GM19239 (cell line): ENCODE results near the gene EIF3L.

Experiments used
- DNase-seq: peaks from one replicate; pipeline ENCODE4 v3.0.0; 2011; ENCODE audit warnings: low spot score; ENCODE audit not compliant: insufficient read length
- FAIRE-seq: peaks from 2 replicates; lab custom pipeline; 2011; peaks lifted over from hg19 to GRCh38; lab: Jason Lieb, UNC

Gene EIF3L

DNA sequence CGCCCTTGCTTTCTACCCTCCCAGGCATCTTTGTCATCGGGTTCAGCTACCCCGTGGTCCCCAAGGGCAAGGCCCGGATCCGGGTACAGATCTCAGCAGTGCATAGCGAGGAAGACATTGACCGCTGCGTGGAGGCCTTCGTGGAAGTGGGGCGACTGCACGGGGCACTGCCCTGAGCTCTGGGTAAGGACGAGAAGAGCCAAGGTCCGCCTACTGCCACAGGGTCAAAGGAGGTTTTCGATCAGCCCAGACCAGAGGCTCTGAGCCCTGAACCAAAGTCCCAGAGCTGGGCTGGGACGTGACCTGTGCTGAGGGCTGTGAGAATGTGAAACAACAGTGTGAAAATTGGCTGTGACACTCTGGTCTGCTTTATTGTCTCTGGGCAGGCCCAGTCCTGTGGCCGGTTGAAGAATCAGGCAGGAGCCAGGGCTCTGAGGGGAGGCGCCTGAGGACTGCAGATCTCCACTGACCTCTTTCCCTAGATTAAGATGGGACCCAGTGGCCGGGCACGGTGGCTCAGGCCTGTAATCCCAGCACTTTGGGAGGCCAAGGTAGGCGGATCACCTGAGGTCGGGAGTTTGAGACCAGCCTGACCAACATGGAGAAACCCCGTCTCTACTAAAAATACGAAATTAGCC lies 32.6 kb upstream of the EIF3L start:
- no peak for DNase-seq
- no peak for FAIRE-seq

GRCh38 chr22:37817705-37818408 lies 31.4 kb upstream of the EIF3L start:
- FAIRE-seq, result peak; percentile 95
- peak; percentile 92 for DNase-seq

DNA sequence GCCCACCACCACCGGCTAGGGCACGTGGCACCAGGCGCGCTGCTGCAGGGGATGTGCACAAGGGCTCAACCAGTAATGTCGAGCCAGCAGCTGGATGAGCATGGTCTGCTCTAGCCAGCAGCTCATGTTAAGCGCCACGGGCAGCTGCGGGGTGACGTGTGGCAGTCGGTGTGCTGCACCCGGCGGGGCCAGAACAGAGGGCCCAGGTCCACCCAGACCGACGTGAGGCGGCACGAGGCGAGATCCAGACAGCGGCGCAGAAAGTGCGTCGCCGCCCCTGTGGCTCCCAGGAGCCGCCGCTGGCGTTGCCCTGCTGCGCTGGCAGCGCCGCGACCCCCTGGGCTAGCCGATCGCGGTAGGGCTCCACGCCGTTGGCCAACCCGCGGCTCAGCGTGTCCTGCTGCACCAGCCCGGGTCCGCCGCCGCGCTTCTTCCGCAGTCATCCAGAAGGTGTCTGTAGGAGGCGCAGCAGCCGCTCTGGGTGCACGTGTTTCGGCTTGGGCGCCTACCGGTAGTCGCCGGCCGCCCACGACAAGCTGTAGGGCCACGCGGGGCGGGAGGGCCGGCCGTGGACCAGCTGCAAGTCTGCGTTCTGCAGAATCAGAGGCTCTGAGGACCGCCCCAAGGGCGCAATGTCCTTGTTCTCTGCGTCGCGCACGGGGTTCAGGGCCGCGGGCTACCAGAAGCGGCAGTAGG lies 30.7 kb upstream of the EIF3L start:
- FAIRE-seq (peak; percentile 45), DNase-seq (peak; percentile 76)

- DNase-seq (no peak), FAIRE-seq (no peak)
Observed at GRCh38 chr22:37819105-37819433, 30.1 kb upstream of the EIF3L start.

DNA sequence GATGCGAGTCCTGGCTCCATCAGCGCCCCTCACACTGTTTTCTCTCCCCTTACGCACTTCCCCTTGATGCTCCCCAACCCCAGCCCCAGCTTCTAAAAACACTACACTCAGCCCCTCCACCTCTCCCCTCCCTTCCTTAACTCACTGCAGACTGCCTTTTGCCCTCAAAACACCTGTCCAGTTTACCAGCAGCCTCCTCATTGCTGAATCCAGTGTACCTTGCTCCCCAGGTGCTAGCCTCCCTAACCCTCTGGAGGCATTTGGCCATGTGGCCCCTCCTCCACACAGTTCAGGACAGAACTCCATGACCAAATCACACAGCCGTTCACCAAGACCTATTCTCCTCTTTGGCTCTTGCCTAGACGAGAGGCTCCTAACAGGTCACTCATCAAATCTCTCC lies 28.9 kb upstream of the EIF3L start:
- no peak for DNase-seq
- FAIRE-seq, result no peak

DNA sequence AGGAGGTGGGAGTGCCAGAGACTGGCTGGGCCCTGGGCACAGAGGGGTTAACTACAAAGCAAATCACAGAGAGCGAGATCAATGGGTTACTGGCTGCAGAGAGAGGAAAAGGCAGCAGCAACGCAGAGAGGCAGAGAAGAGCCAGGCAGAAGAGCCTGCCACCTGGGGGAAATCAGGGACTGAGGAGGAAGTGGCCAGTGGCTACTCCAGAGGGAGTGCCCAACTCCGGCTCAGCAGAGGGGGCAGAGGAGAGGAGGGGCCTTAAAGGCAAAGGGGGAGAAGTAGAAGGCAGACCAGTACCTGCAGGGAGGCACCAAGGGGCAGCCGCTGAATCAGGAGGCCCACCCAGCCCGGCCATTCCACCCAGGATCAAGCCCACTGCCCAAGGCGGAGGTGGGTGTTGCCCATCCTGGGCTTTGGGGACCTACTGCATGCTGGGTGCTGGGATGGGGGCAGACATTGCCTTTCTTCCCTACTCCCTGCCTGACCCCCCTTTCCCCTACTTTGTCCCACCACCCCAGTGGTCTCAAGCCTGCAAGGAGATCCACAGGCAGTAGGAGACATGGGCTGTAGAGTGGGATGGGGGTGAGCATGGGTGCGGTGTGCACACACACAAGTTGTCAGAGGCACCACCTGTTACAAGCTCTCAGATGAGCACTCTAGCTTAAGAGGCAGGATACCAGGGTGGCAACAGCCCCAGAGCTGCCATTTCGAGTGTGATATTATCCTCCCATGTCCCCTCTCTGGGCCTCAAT lies 27.0 kb upstream of the EIF3L start:
- no peak for FAIRE-seq
- no peak for DNase-seq

GRCh38 chr22:37823134-37823985 lies 25.9 kb upstream of the EIF3L start, which contains the start of gene GALR3:
GALR3 (plus strand) TSS chr22:37823382; CDS start chr22:37823407, 25 bp downstream.
- DNase-seq (no peak), FAIRE-seq (no peak)

DNA sequence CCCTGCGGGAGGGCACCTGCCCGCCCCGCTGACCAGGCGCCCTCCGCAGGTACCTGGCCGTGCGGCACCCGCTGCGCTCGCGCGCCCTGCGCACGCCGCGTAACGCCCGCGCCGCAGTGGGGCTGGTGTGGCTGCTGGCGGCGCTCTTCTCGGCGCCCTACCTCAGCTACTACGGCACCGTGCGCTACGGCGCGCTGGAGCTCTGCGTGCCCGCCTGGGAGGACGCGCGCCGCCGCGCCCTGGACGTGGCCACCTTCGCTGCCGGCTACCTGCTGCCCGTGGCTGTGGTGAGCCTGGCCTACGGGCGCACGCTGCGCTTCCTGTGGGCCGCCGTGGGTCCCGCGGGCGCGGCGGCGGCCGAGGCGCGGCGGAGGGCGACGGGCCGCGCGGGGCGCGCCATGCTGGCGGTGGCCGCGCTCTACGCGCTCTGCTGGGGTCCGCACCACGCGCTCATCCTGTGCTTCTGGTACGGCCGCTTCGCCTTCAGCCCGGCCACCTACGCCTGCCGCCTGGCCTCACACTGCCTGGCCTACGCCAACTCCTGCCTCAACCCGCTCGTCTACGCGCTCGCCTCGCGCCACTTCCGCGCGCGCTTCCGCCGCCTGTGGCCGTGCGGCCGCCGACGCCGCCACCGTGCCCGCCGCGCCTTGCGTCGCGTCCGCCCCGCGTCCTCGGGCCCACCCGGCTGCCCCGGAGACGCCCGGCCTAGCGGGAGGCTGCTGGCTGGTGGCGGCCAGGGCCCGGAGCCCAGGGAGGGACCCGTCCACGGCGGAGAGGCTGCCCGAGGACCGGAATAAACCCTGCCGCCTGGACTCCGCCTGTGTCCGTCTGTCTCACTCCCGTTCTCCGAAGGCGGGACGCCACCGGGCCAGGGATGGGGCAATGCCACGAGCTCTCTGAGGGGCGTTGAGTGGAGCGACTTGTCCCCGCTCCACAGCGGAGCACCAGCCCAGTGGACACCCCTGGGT lies 24.3 kb upstream of the EIF3L start:
- DNase-seq, result no peak
- FAIRE-seq, result no peak

GRCh38 chr22:37827056-37827455 lies 22.2 kb upstream of the EIF3L start:
- no peak for FAIRE-seq

GRCh38 chr22:37830093-37830842 lies 19.0 kb upstream of the EIF3L start:
- FAIRE-seq (no peak), DNase-seq (no peak)

More at GRCh38 chr22:37827056-37827455, 22.2 kb upstream of the EIF3L start:
- DNase-seq, result no peak

GRCh38 chr22:37831472-37831871 lies 17.7 kb upstream of the EIF3L start:
- no peak for FAIRE-seq
- DNase-seq, result no peak

- no peak for FAIRE-seq
- DNase-seq, result no peak
Observed at GRCh38 chr22:37832022-37832857, 17.0 kb upstream of the EIF3L start.

DNA sequence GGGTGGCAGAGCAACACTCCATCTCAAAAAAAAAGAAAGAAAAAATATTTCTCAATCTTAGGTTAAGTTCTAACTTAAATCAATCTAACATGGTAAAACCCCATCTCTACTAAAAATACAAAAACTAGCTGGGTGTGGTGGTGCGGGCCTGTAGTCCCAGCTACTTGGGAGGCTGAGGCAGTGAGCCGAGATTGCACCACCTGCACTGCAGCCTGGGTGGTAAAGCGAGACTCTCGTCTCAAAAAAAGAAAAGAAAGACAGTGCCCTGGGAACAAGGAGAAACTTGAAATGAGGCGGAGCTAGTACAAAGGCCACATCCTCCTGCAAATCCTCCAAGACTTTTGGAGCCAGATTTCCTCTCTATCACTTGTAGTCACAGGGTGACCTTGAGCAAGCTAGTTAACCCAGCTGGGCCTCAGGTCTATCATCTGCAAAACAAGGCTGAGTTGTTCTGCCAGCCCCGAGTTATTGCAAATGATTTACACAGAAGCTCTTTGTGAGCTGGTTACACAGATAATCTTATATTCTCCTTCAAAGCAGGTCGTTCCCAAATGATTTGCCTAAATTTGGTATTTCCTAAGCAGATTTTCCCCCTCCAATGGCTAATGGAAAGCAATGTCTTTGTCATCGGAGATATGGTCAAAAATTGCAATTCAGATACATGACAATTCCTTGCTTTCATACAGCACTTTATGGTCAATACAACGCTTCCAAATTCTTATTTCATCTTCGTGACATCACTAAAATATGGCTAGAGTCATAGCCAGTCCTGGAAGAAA lies 7.0 kb upstream of the EIF3L start:
- FAIRE-seq, result no peak

GRCh38 chr22:37843741-37844089 lies 5.5 kb upstream of the EIF3L start:
- no peak for DNase-seq

More for the DNA sequence above, 7.0 kb upstream of the EIF3L start:
- DNase-seq, result no peak

DNA sequence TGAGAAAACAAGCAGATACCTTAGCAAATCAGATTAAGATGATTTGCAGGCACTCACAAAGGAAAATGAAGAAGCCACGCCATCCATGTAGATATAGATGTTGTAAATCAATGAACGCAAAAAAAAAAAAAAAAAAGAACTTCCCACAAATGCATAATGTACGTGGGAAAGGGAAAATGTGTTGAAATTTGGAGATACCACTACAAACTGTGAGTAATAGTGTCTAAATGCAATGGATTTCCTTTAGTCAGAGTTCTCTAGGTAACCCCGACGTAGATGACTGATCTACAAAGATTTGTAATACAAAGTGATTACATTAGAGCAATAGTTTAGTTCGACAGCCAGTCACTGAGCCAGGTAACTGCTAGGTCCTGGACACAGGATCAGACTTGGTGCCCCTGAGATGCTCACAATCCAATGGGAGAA lies 4.3 kb upstream of the EIF3L start:
- DNase-seq (no peak), FAIRE-seq (no peak)

More at GRCh38 chr22:37843741-37844089, 5.5 kb upstream of the EIF3L start:
- FAIRE-seq, result peak; percentile 8

DNA sequence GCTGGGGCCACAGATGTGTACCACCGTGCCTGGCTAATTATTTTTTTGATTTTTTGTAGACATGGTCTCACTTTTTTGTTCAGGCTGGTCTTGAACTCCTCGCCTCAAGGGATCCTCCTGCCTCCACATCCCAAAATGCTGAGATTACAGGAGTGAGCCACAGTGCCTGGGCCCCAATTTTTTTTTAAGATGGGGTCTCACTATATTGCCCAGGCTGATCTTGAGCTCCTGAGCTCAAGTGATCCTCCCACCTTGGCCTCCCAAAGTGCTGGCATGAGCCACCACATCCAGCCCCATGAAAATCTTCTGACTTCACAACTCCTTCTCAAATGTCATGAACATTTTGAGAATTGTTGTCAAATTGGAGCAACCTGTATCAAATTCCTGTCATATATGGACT lies 2.8 kb upstream of the EIF3L start:
- FAIRE-seq (no peak), DNase-seq (no peak)
